ENCODE results near the gene UBE2J1.
"Not testable (repeated sequence)": the region's sequence is repeated elsewhere in the genome, so short reads cannot be mapped to it uniquely, and the experiment has no call there.

DNA sequence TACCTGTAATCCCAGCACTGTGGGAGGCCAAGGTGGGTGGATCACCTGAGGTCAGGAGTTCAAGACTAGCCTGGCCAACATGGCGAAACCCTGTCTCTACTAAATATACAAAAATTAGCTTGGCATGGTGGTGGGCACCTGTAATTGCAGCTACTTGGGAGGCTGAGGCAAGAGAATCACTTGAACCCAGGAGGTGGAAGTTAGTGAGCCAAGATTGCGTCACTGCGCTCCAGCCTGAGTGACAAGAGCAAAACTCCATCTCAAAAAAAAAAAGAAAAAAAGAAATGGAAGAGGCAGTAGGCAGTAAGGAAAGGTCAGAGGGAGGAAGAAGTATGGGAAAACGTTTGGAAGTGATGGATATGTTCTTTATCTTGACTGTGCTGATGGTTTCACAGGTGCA, 45.4 kb upstream of the UBE2J1 start:
- TF ChIP-seq CTCF, POLR2A (IDR thresholded peaks at IDR 0.05): not testable (repeated sequence)

Measured in adrenal gland (tissue), 5 donors.